Suprapubic skin (tissue), 4 donors: ENCODE measurements around the gene TTC22. TPM values are rescaled to one million over a fixed set of nuclear protein-coding genes. Genes with fewer than 3 reads are reported as not detected.

Experiments used
- DNase-seq, 2 donors: peaks; one replicate each; pipeline ENCODE4 v3.0.0-alpha.2; 2019; ENCODE audit warnings: low spot score in 2 of 2
- H3K27ac ChIP-seq: fragments of 200-600 bp; sonication (generic); one replicate; pipeline ENCODE4 v1.5.1; 2019
- H3K27me3 ChIP-seq: fragments of 200-600 bp; sonication (generic); one replicate; pipeline ENCODE4 v1.5.1; 2019
- H3K36me3 ChIP-seq: fragments of 200-600 bp; sonication (generic); one replicate; pipeline ENCODE4 v1.5.1; 2019
- H3K4me1 ChIP-seq: fragments of 200-600 bp; sonication (generic); one replicate; pipeline ENCODE4 v1.5.1; 2019
- H3K4me3 ChIP-seq: fragments of 200-600 bp; sonication (generic); one replicate; pipeline ENCODE4 v1.5.1; 2019; ENCODE audit warnings: mild to moderate bottlenecking
- H3K9me3 ChIP-seq: fragments of 200-600 bp; sonication (generic); one replicate; pipeline ENCODE4 v1.5.1; 2019
- EP300 ChIP-seq: sonication (generic); formaldehyde crosslinking; IDR thresholded peaks from one replicate; pipeline ENCODE4 v1.6.1; 2017; ENCODE audit warnings: antibody characterized with exemption
- POLR2A ChIP-seq, 2 donors: fragments of 450-650 bp; IDR thresholded peaks; one replicate each; pipeline ENCODE4 v1.6.1; 2017; ENCODE audit warnings: antibody characterized with exemption in 2 of 2, mild to moderate bottlenecking in 2 of 2, moderate library complexity in 2 of 2
- POLR2AphosphoS5 ChIP-seq, 3 donors: sonication (generic); formaldehyde crosslinking; IDR thresholded peaks; one replicate each; pipeline ENCODE4 v1.6.1; 2017; ENCODE audit warnings: antibody characterized with exemption in 3 of 3
- WGBS: methylation state at CpG from one replicate; pipeline ENCODE4 v1.1.5; 2018; 5-methylcytosine and 5-hydroxymethylcytosine counted together
- total RNA-seq, 4 donors: library from RNA; depleted of rRNA; stranded (reverse); fragments of >200 nt; gene quantifications; one replicate each; pipeline ENCODE4 v1.1.0, GENCODE V29; 2016
- TF ChIP-seq, protein P1 (sequence below), 2 donors: fragments of 200-600 bp in 1 of 2; fragments of 450-650 bp in 1 of 2; sonication (generic) in 1 of 2; IDR thresholded peaks; one replicate each; pipeline ENCODE4 v1.5.1; 2016 to 2019; ENCODE audit warnings: antibody characterized with exemption in 2 of 2, mild to moderate bottlenecking in 1 of 2, moderate library complexity in 1 of 2

The TTC22 gene
- total RNA-seq, 4 donors from 2014 or later, result 37.4 to 64.0 (median 58.0) TPM

DNA sequence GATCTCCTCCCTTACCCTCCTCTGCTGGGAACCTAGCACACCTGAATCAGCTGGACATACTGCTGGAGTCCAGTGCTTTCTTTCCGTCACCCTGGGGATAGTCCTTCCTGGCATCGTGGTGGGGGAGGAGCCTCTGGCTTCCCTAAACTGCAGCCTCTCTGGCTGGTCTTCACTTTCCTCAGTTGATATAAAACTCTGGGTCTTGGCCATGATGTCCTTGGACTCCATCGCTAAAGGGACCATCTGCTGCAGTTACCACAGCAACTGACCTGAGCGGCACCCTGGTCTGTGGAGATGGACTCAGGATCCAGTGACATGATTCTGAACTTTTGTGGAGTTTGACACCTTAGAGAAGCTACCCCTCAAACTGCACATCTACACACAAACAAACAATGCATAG lies 59.6 kb downstream of the TTC22 start:
- Histone ChIP-seq H3K27me3 (no peaks in the 10 kb centered on the region), H3K9me3 (no peaks in the 10 kb centered on the region), H3K4me3 (no peak overlapping the region), H3K36me3 (peaks cover 79% of the 10 kb centered on the region), H3K4me1 (no peaks in the 10 kb centered on the region), H3K27ac (no peak overlapping the region)
- TF ChIP-seq, protein P1, sequence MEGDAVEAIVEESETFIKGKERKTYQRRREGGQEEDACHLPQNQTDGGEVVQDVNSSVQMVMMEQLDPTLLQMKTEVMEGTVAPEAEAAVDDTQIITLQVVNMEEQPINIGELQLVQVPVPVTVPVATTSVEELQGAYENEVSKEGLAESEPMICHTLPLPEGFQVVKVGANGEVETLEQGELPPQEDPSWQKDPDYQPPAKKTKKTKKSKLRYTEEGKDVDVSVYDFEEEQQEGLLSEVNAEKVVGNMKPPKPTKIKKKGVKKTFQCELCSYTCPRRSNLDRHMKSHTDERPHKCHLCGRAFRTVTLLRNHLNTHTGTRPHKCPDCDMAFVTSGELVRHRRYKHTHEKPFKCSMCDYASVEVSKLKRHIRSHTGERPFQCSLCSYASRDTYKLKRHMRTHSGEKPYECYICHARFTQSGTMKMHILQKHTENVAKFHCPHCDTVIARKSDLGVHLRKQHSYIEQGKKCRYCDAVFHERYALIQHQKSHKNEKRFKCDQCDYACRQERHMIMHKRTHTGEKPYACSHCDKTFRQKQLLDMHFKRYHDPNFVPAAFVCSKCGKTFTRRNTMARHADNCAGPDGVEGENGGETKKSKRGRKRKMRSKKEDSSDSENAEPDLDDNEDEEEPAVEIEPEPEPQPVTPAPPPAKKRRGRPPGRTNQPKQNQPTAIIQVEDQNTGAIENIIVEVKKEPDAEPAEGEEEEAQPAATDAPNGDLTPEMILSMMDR (IDR thresholded peaks at IDR 0.05), result no peak
- no peak for TF ChIP-seq POLR2AphosphoS5 (IDR thresholded peaks at IDR 0.05)
- TF ChIP-seq EP300, result no peak
- TF ChIP-seq POLR2A (IDR thresholded peaks at IDR 0.05), result no peak
- DNase-seq, result no peak
- 82% methylated on average over 4 of the region's 4 CpGs for WGBS

DNA sequence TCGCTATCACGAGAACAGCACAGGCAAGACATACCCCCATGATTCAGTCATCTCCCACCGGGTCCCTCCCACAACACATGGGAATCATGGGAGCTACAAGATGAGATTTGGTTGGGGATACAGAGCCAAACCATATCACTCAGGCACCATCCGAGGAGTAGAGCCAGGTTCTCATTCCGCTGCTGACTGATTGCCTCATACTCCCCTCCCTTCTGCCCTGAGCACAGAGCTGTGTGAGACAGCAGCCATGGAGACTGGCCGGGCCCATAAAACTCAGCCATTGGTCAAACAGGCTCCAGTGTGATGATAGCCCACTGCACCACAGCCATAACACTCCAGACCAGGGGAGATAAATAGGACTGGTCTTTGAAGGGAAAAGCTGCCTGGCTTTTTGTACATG lies 62.9 kb downstream of the TTC22 start:
- peaks cover 98% of the 10 kb centered on the region for H3K36me3 ChIP-seq

GRCh38 chr1:54736685-54737084 lies 64.4 kb downstream of the TTC22 start:
- WGBS, result 94% methylated on average over 5 of the region's 5 CpGs
- TF ChIP-seq EP300, result no peak
- TF ChIP-seq, protein P1 (IDR thresholded peaks at IDR 0.05), result no peak
- no peak for TF ChIP-seq POLR2AphosphoS5 (IDR thresholded peaks at IDR 0.05)
- no peak for TF ChIP-seq POLR2A (IDR thresholded peaks at IDR 0.05)
- H3K27me3 ChIP-seq, result no peaks in the 10 kb centered on the region
- H3K27ac ChIP-seq, result no peak overlapping the region
- H3K36me3 ChIP-seq, result peaks cover 98% of the 10 kb centered on the region
- no peaks in the 10 kb centered on the region for H3K4me1 ChIP-seq
- no peak overlapping the region for H3K4me3 ChIP-seq
- DNase-seq, result no peak
- H3K9me3 ChIP-seq, result no peaks in the 10 kb centered on the region

More for the DNA sequence above, 62.9 kb downstream of the TTC22 start:
- TF ChIP-seq POLR2A (IDR thresholded peaks at IDR 0.05) (no peak), POLR2AphosphoS5 (IDR thresholded peaks at IDR 0.05) (no peak), EP300 (no peak)
- TF ChIP-seq, protein P1 (IDR thresholded peaks at IDR 0.05), result no peak
- no peaks in the 10 kb centered on the region for H3K9me3 ChIP-seq
- 91% methylated on average over 6 of the region's 6 CpGs for WGBS
- H3K27me3 ChIP-seq, result no peaks in the 10 kb centered on the region
- DNase-seq, result no peak
- no peak overlapping the region for H3K4me3 ChIP-seq
- no peak overlapping the region for H3K27ac ChIP-seq
- no peaks in the 10 kb centered on the region for H3K4me1 ChIP-seq

Other genes with a start within 250 kb of the TTC22 start
- under 1 TPM in 1 of 4 donors, not detected in 3; 0.47 TPM for gene FAM151A, start 177.8 kb downstream of the TTC22 start, total RNA-seq
- 1 to 10 TPM; 2.0 to 5.7 (median 3.8) TPM for gene MROH7, start 159.5 kb downstream of the TTC22 start, total RNA-seq
- gene TTC4, start 85.5 kb downstream of the TTC22 start, total RNA-seq, result 10 to 100 TPM; 16.7 to 59.9 (median 18.2) TPM
- gene PARS2, start 36.8 kb downstream of the TTC22 start, total RNA-seq, result 1 to 10 TPM; 3.2 to 8.7 (median 5.8) TPM
- 100 to 1,000 TPM; 167 to 525 (median 389) TPM for gene DHCR24, start 85.9 kb upstream of the TTC22 start, total RNA-seq
- gene TMEM61, start 179.3 kb upstream of the TTC22 start, total RNA-seq, result 1 to 10 TPM; 1.7 to 6.3 (median 4.1) TPM
- not detected for gene BSND, start 197.6 kb upstream of the TTC22 start, total RNA-seq
- gene PCSK9, start 238.2 kb upstream of the TTC22 start, total RNA-seq, result 1 to 10 TPM in 1 of 4 donors, under 1 TPM in 3; 0.24 to 1.5 (median 0.36) TPM